CD4-positive, alpha-beta T cell (primary cell): ENCODE results near the gene PPARG. TPM values are rescaled to one million over a fixed set of nuclear protein-coding genes. Genes with fewer than 3 reads are reported as not detected.

Experiments used
- ATAC-seq: fragments of 200-7000 bp; cut with Tn5 transposase; one replicate; pipeline ENCODE4 v1.10.0; 2022; ENCODE audit warnings: mild to moderate bottlenecking; ENCODE audit not compliant: poor library complexity
- CTCF ChIA-PET: fragments of 350-600 bp; sonication (Branson Sonifier 250); formaldehyde crosslinking; loops from one replicate; lab custom pipeline; 2021; ENCODE audit warnings: antibody characterized with exemption, inconsistent platforms; lab: Charles Lee
- POLR2A ChIA-PET: fragments of 350-600 bp; sonication (Branson Sonifier 250); formaldehyde crosslinking; loops from one replicate; lab custom pipeline; 2021; ENCODE audit warnings: antibody characterized with exemption, inconsistent platforms; lab: Charles Lee
- DNase-seq, 14 experiments: peaks; one replicate each; pipeline ENCODE4 v3.0.0-alpha.2; 2013 to 2020; ENCODE audit warnings: mixed read lengths in 2 of 14
- H3K27ac ChIP-seq, 2 donors: one replicate each; pipeline versions ENCODE4 v1.5.1 to v1.7.0; 2013; ENCODE audit warnings: low read length in 2 of 2, low read depth in 1 of 2, mild to moderate bottlenecking in 1 of 2
- H3K27me3 ChIP-seq, 2 experiments: 1 replicate in 1 of 2; 2 replicates in 1 of 2; pipeline versions ENCODE4 v1.6.1 to v1.7.0; 2013; ENCODE audit warnings: low read length in 2 of 2, control low read depth in 1 of 2, mild to moderate bottlenecking in 1 of 2, moderate library complexity in 1 of 2; ENCODE audit not compliant: insufficient read depth in 2 of 2, control insufficient read depth in 1 of 2
- H3K36me3 ChIP-seq: one replicate; pipeline ENCODE4 v1.6.1; 2013; ENCODE audit warnings: low read length, control low read depth; ENCODE audit not compliant: insufficient read depth
- H3K4me1 ChIP-seq: one replicate; pipeline ENCODE4 v1.6.1; 2013; ENCODE audit warnings: low read length, control low read depth; ENCODE audit not compliant: insufficient read depth
- H3K4me3 ChIP-seq: one replicate; pipeline ENCODE4 v1.5.1; 2013; ENCODE audit warnings: mild to moderate bottlenecking, low read length, moderate library complexity
- H3K9me3 ChIP-seq, 2 experiments: 1 replicate in 1 of 2; 2 replicates in 1 of 2; pipeline versions ENCODE4 v1.6.1 to v1.7.0; 2013; ENCODE audit warnings: low read length in 2 of 2, mild to moderate bottlenecking in 2 of 2, control low read depth in 1 of 2, moderate library complexity in 1 of 2; ENCODE audit not compliant: control insufficient read depth in 1 of 2, insufficient read depth in 1 of 2
- H3K27ac Mint-ChIP-seq: one replicate; pipeline ENCODE4 v1.8.0; 2020; ENCODE audit warnings: mixed read lengths
- H3K27me3 Mint-ChIP-seq: one replicate; pipeline ENCODE4 v1.8.0; 2021; ENCODE audit warnings: mixed read lengths
- H3K36me3 Mint-ChIP-seq: one replicate; pipeline ENCODE4 v1.8.0; 2021; ENCODE audit warnings: low read depth, mixed read lengths
- H3K4me1 Mint-ChIP-seq: one replicate; pipeline ENCODE4 v1.8.0; 2021; ENCODE audit warnings: low read depth, mixed read lengths
- H3K4me3 Mint-ChIP-seq: one replicate; pipeline ENCODE4 v1.8.0; 2020; ENCODE audit warnings: mild to moderate bottlenecking, mixed read lengths
- H3K9me3 Mint-ChIP-seq: one replicate; pipeline ENCODE4 v1.8.0; 2020; ENCODE audit warnings: mixed read lengths
- intact Hi-C, 2 experiments: fragments of 100-400 bp; cut with DNase I in 1 of 2; cut with micrococcal nuclease in 1 of 2; formaldehyde crosslinking; loops; one replicate each; pipeline versions ENCODE4 v1.15.1 to v1.9.0; 2023 to 2025; cut with DNase I, micrococcal nuclease
- total RNA-seq, 174 experiments: library from RNA in 2 of 174; stranded (reverse) in 2 of 174; gene quantifications; one replicate each; pipeline ENCODE4 v1.2.3 and lab custom pipeline; 2021 to 2026
- TF ChIP-seq, protein P1 (sequence below): fragments of 200-600 bp; IDR thresholded peaks from one replicate; pipeline ENCODE4 v1.8.0; 2022; ENCODE audit warnings: antibody characterized with exemption, mild to moderate bottlenecking

PPARG gene
- total RNA-seq, 2 experiments from 2014 or later = 0.27 to 0.75 TPM

DNA sequence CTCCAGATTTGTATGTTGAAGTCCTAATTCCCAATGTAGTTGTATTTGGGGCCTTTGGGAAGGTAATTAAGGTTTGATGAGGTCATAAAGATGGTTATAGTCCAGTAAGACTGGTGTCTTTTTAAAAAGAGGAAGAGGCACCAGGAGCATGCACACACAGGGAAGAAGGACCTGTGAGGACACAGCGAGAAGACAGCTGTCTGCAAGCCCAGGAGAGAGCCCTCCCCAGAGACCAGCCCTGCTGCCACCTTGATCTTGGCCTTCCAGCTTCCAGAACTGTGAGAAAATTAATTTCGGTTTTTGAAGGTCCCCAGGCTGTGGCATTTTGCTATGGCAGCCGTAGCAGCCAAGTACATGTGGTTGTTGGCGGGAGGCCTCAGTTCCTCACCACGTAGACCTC is 162.6 kb downstream of the PPARG start:
- Mint-ChIP-seq H3K4me3 (no peak overlapping the region), H3K36me3 (no peaks in the 10 kb centered on the region), H3K9me3 (no peaks in the 10 kb centered on the region), H3K4me1 (no peaks in the 10 kb centered on the region), H3K27me3 (no peaks in the 10 kb centered on the region), H3K27ac (no peak overlapping the region)
- Histone ChIP-seq H3K9me3 (peaks cover 0 to 5% of the 10 kb centered on the region in 2 experiments), H3K27ac (no peak overlapping the region), H3K4me3 (no peak overlapping the region), H3K27me3 (no peaks in the 10 kb centered on the region), H3K4me1 (no peaks in the 10 kb centered on the region), H3K36me3 (no peaks in the 10 kb centered on the region)
- POLR2A ChIA-PET = no interaction called here
- DNase-seq (no peak), ATAC-seq (no peak)
- CTCF ChIA-PET = no interaction called here
- TF ChIP-seq, protein P1, sequence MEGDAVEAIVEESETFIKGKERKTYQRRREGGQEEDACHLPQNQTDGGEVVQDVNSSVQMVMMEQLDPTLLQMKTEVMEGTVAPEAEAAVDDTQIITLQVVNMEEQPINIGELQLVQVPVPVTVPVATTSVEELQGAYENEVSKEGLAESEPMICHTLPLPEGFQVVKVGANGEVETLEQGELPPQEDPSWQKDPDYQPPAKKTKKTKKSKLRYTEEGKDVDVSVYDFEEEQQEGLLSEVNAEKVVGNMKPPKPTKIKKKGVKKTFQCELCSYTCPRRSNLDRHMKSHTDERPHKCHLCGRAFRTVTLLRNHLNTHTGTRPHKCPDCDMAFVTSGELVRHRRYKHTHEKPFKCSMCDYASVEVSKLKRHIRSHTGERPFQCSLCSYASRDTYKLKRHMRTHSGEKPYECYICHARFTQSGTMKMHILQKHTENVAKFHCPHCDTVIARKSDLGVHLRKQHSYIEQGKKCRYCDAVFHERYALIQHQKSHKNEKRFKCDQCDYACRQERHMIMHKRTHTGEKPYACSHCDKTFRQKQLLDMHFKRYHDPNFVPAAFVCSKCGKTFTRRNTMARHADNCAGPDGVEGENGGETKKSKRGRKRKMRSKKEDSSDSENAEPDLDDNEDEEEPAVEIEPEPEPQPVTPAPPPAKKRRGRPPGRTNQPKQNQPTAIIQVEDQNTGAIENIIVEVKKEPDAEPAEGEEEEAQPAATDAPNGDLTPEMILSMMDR = no peak
- intact Hi-C loops = no loop called here

DNA sequence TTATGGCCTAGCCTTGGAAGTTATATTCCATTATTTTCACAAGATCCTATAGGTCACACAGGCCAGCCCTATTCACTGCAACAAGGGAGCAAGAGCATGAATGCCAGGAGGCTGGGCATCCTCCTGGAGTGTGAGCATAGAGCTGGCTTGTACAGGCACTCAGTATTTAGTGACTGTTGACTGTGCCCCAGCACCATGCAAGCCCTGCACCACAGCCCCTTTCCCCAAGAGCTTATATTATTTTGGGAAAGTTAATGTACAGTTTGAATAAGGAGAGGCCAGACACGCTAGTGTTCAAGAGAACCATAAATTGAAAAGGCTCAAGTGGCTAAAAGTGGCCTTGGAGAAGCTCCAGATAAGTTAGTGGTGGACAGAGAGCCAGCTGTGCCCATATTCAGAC is 163.1 kb downstream of the PPARG start:
- TF ChIP-seq, protein P1 = no peak
- POLR2A ChIA-PET = no interaction called here
- no peak for ATAC-seq

DNA sequence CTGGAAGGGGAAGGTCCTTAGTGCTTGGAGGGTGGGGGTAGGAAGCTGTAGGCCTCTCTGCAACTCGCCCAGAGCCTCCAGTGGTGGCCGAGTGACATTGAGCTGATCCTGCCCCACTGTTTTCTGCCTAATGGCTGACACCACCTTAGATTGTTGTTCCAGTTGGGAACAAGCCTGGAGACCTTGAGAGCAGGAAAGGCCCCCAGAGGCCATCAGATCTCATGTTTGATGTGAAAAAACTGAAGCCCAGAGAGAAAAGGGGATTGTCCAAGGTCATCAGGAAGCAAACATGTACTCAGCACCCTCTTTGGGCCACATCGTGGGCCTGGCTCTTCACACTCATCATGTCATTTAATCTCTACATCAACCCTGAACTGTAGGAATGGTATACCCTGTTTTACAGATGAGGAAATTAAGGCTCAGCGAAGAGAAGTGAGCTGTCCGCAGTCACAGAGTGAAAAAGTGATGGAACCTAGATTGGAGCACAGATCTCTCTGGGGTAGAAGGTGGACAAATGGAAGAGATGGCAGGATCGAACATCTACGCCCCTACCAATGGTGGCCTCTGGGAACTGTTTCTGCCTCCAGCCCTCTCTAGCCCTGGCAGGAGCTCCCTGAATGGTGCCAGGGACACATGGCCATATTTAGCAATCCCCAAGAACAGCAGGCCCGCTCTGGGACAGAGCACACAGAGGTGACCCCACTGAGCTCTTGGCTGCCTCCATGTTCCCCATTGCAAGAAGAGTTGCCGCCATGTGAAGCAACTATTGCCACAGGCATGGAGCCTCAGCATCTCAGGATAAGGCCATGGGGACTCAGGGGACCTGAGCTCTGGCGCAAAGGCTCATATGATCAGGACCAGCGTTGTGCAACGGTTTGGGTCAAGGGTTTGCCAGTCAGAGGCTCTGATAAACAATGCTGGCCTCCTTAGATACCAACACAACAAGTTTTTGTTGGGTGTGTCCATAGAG is 163.8 kb downstream of the PPARG start:
- no peak overlapping the region for H3K27ac ChIP-seq
- no peaks in the 10 kb centered on the region for H3K36me3 ChIP-seq
- no peak overlapping the region for H3K27ac Mint-ChIP-seq
- H3K4me3 ChIP-seq = no peak overlapping the region
- no peak for DNase-seq
- H3K4me1 Mint-ChIP-seq = no peaks in the 10 kb centered on the region
- no peaks in the 10 kb centered on the region for H3K36me3 Mint-ChIP-seq
- H3K4me3 Mint-ChIP-seq = no peak overlapping the region
- ChIA-PET POLR2A (no interaction called here), CTCF (no interaction called here)
- H3K27me3 Mint-ChIP-seq = no peaks in the 10 kb centered on the region
- no peaks in the 10 kb centered on the region for H3K9me3 Mint-ChIP-seq
- peaks cover 0 to 5% of the 10 kb centered on the region in 2 experiments for H3K9me3 ChIP-seq
- no peaks in the 10 kb centered on the region for H3K4me1 ChIP-seq
- intact Hi-C loops = no loop called here
- TF ChIP-seq, protein P1 = no peak
- ATAC-seq = no peak
- no peaks in the 10 kb centered on the region for H3K27me3 ChIP-seq

More for the DNA sequence above, 163.1 kb downstream of the PPARG start:
- Mint-ChIP-seq H3K27me3 (no peaks in the 10 kb centered on the region), H3K4me3 (no peak overlapping the region), H3K36me3 (no peaks in the 10 kb centered on the region), H3K9me3 (no peaks in the 10 kb centered on the region), H3K27ac (no peak overlapping the region), H3K4me1 (no peaks in the 10 kb centered on the region)
- no peak for DNase-seq
- CTCF ChIA-PET = no interaction called here
- H3K9me3 ChIP-seq = peaks cover 0 to 5% of the 10 kb centered on the region in 2 experiments
- H3K27me3 ChIP-seq = no peaks in the 10 kb centered on the region
- no peaks in the 10 kb centered on the region for H3K4me1 ChIP-seq
- H3K4me3 ChIP-seq = no peak overlapping the region
- H3K27ac ChIP-seq = no peak overlapping the region
- intact Hi-C loops = no loop called here
- H3K36me3 ChIP-seq = no peaks in the 10 kb centered on the region
